Stomach (tissue), 4 donors: ENCODE data around the gene STRN.

Experiments
- CTCF ChIP-seq, 7 experiments: fragments of 450-650 bp in 4 of 7; fragments of 200-600 bp in 3 of 7; sonication (generic) in 3 of 7; IDR thresholded peaks; one replicate each; pipeline ENCODE4 v1.5.1; 2016 to 2019; ENCODE audit warnings: antibody characterized with exemption in 7 of 7, control low read depth in 2 of 7, mild to moderate bottlenecking in 1 of 7
- EP300 ChIP-seq: sonication (generic); formaldehyde crosslinking; IDR thresholded peaks from one replicate; pipeline ENCODE4 v1.6.1; 2017; ENCODE audit warnings: antibody characterized with exemption
- POLR2A ChIP-seq, 4 donors: fragments of 450-650 bp; IDR thresholded peaks; one replicate each; pipeline ENCODE4 v1.6.1; 2016; ENCODE audit warnings: antibody characterized with exemption in 4 of 4, control low read depth in 2 of 4, mild to moderate bottlenecking in 1 of 4, moderate library complexity in 1 of 4

DNA sequence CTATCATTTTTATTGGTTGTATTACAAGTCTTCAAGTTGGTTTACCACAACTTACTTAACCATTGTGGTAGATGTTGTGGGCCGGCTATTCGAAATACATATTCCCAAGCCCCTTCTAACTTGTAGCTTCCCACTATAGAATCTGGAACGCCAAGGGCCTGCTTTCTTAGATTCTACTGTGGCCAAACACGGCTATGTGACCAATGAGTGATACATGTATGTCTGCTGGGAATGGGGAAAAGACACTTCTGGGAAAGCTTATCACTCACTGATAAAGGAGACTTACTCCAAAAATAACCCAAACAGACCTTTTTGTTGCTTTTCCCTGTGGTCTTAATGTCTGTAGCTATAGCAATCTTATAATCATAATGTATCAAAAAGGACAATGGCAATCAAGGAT lies 24.5 kb downstream of the STRN start:
- TF ChIP-seq CTCF (IDR thresholded peaks at IDR 0.05) (no peak), POLR2A (IDR thresholded peaks at IDR 0.05) (no peak), EP300 (no peak)
